DND-41 (cell line): ENCODE data around the gene ADAT2.

ENCODE experiments used
- EZH2 ChIP-seq: IDR thresholded peaks from 3 replicates; pipeline ENCODE4 v1.6.1; 2012; ENCODE audit warnings: borderline replicate concordance, low read depth, mild to moderate bottlenecking, moderate library complexity, low read length, inconsistent platforms; ENCODE audit not compliant: severe bottlenecking
- TF ChIP-seq, protein P1 (sequence below): IDR thresholded peaks from 2 replicates; pipeline ENCODE4 v1.5.1; 2012; ENCODE audit warnings: borderline replicate concordance, low read length, moderate library complexity, mild to moderate bottlenecking; ENCODE audit not compliant: poor library complexity, severe bottlenecking; ENCODE audit errors: extremely low read depth

- TF ChIP-seq, protein P1, sequence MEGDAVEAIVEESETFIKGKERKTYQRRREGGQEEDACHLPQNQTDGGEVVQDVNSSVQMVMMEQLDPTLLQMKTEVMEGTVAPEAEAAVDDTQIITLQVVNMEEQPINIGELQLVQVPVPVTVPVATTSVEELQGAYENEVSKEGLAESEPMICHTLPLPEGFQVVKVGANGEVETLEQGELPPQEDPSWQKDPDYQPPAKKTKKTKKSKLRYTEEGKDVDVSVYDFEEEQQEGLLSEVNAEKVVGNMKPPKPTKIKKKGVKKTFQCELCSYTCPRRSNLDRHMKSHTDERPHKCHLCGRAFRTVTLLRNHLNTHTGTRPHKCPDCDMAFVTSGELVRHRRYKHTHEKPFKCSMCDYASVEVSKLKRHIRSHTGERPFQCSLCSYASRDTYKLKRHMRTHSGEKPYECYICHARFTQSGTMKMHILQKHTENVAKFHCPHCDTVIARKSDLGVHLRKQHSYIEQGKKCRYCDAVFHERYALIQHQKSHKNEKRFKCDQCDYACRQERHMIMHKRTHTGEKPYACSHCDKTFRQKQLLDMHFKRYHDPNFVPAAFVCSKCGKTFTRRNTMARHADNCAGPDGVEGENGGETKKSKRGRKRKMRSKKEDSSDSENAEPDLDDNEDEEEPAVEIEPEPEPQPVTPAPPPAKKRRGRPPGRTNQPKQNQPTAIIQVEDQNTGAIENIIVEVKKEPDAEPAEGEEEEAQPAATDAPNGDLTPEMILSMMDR, result no peak
- no peak for TF ChIP-seq EZH2
Measured at GRCh38 chr6:143419526-143419925, 31.0 kb downstream of the ADAT2 start.
